NCI-H2196 treated with DMSO at 0.1 percent for 48 hours (cell line): ENCODE measurements around the gene FDX2.
A peak's percentile ranks its signal among the peaks of the same experiment; 100 is the strongest.

Source experiments
- DNase-seq: peaks from one replicate; lab custom pipeline; 2025; ENCODE audit not compliant: unreplicated experiment; lab: John Stamatoyannopoulos, UW

Gene FDX2

DNA sequence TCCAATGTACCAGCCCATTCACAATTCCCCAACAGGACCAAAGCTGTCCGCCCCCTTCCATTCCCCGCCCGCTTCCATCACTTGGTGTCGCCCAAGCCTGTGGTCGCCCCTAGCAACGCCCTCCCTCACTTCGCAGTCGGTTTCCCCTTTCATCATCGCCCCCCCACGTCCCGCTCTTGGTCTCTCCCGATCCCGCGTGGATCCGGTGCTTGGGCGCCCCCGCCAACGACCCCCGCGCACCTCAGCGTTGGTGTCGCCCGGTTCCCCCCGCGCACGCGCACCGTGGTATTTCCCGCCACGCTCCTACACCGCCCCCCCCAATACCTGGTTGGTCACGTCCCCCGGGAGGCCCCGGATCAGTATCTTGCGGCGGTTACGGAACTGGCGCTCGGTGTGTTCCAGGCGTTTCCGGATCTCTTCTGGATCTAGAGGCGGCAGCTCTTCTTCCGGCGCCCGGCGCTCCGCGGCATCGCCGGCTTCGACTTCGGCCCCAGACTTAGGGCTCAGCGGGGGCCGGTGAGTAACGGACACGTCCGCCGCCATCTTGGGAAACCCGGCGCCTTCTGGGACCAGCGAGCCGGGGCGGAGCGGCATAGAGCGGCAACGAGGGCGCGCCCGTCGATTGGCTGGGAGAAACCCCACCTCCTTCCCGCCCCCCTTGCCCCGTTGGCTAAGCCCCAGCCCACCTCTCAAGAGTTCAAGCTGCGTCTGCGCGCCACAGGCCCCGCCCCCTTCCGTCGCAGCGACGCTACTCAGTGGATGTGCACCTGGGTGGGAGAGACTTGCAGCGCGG is 17.3 kb upstream of the FDX2 start, which contains the start of gene RAVER1:
RAVER1 (minus strand) TSS at position 565 of the 793 bp plus-strand sequence; CDS start at position 543, 22 bp downstream.
- DNase-seq: peak; percentile 91

DNA sequence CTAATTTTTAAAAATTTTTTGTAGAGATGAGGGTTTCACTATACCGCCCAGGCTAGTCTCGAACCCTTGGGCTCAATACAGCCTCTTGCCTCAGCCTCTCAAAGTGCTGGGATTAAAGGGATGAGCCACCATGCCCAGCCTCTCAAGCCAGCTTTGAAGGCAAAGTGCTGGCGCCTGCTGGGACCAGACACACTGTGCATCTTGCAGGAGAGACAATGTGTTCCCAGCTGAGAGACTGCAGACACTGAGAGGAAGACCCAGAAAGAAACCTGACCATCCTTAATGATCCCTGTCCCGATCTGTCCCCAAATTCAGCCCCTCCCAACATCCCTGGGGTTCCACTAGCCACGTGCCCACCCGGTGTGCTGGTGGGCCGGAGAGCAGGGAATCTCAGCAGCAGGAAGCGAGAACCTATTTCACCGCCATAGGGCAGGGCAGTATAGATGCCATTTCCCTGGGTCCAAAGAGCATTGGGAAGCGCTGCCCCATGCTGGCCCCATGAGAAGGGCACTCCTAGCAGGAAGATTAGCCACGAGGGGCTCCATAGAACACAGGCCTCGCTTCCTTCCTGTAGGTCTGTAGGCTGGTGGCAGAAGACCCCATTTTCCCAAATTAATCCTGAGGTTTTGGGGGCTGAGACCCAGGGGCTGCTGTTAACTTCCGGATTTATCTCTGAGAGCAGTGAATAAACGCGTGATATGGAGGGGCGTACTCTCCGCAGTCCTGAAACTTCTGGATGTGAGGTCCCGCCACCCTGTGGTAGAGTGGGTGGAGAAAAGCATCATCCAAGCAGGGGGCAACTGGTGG is 16.5 kb upstream of the FDX2 start:
- no peak for DNase-seq

DNA sequence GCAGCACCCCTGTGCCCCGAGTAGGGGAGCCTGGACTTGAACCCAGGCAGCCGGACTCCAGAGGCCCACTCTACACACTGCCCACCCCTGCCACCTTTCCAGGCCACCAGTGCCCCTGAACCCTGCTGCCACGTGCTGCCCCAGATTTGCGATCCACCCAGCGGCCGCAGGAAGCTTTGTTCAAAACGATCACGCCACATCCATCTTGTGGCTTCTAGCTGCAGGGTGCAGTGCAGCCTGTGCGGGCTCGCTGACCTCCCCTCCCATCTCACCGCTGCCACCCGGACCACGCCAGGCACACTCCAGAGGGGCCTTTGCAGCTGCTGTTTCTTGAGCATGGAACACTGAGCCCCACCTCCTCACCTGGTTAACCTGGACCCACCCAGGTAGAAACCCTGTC is 13.7 kb upstream of the FDX2 start:
- DNase-seq: no peak

DNA sequence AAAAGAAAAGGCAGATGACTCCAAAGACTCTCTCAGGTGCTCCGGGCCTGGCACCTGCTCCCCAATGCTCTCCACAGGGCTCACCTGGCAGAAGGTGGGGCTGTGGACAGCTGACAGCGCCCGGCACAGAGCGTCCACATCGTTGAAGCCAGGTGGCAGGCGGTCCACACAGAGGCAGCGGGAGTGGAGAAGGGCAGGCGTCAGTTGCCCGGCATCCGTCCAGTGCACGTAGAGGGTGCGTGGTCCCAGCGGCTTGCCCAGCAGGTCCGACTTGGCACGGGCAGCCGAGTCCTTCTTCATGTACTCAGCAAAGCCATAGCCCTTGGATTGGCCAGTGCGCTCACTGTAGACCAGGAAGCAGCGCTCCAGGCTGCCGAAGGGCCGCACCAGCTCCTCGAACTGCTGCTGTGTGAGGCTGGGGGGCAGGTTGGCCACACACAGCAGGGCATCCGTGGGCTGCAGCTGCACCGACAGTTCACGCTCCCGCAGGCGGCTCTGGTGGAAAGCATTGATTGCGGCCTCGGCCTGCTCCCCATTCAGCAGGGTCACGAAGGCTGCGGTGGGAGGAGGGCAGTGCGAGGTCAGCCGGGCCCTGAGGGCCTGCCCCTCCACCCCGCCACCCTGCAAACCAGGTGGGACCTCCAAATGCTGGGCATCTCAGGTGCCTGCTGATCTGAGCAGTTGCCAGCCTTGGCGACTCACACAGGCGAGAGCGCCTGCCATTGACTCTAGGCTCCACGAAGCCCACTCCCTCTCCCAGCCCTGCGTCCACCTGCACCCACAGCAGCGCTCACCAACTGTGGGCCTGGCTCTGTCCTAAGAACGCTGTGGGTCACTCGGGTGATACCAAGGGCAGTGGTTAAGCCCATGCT is 13.0 kb upstream of the FDX2 start:
- DNase-seq: no peak

DNA sequence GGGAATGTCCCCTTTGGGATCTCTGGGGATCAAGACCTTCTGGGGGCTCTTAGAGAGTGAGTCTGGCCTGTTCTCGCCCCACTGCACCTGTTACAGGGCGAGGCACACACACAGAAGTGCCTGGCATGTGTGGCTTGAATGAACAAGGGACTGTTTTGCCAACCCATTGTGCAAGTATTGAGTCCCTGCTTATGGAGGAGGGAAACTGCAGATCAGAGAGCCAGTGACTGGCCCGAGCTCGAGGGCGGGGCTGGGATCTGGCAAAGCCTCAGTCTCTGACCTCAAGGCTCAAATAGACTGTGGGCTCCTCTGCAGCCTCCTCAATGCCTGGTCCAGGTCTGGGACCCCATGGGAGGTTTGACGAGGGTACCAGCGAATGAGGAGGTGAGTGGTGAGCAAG is 12.0 kb upstream of the FDX2 start:
- DNase-seq: no peak

DNA sequence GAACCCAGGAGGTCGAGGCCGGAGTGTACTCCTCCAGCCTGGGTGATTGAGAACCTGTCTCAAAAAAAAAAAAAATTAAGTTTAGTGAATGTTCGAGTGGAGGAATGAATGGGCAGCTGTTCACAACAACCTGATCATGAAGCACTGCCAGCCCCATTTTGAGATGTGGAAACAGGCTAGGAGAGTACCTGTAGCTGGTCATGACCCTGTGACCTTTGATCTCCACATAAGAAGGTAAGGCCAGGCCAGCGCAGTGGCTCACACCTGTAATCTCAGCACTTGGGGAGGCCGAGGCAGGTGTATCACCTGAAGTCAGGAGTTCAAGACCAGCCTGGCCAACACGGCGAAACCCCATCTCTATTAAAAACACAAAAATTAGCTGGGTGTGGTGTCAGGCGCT is 9.9 kb upstream of the FDX2 start:
- no peak for DNase-seq

DNA sequence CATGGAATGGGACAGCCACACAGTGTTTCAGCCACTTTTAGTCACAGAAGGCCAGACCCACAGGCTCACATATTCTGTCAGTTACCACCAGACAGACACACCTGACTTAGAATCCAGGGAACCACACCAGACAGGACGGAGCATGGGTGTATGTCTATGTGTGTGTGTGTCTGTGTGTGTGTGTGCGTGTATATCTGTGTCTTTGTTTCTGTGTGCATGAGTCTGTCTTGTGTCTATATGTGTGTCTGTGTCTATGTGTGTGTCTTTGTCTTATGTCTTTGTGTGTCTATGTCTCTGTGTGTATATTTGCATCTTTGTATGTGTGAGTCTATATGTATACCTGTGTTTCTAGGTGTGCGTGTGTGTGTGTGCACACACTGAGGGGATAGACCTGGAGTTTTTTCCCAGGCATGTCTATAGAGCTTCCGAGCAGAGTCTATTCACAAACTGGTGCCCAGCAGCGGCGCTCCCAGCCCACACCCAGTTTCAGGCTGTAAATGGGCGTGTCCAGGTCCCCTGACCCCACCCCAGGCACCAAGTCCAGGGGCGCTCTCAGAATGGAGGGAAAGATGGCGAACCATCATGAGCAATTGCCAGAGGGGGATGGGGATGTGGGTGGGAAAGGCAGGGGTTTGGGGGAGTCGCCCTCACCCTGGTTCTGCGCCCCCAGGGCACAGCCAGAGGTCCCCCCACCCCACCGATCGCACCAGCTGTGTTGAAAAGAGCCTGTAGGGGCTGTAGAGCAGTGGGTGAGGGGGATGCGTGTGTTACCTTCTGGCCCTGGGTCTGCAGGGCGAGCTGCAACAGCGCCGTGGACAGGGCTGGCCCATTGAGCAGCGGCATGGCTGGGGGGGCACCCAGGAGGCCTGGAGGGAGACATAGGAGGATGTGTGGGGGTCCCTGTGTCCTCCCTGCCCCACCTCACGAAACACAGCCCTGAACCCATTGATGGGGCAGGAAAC is 6.3 kb upstream of the FDX2 start:
- DNase-seq: no peak

DNA sequence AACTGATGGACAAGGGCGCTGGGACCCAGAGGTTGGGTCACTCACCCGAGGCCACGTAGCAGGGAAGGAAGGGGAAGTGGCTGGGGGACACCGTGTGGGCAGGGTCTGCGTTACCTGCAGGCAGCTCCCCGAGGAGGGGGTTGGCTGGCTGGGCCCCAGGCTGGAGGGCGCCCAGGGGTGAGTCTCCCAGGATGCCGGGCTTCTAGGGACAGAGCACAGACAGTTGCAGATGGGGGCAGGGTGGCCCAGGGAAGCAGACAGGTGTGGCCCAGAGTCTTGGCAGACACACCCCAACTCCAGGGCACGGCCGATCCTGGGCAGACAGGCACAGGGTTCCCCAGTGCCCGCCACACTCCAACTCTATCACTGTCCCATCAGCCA is 5.6 kb upstream of the FDX2 start:
- no peak for DNase-seq

DNA sequence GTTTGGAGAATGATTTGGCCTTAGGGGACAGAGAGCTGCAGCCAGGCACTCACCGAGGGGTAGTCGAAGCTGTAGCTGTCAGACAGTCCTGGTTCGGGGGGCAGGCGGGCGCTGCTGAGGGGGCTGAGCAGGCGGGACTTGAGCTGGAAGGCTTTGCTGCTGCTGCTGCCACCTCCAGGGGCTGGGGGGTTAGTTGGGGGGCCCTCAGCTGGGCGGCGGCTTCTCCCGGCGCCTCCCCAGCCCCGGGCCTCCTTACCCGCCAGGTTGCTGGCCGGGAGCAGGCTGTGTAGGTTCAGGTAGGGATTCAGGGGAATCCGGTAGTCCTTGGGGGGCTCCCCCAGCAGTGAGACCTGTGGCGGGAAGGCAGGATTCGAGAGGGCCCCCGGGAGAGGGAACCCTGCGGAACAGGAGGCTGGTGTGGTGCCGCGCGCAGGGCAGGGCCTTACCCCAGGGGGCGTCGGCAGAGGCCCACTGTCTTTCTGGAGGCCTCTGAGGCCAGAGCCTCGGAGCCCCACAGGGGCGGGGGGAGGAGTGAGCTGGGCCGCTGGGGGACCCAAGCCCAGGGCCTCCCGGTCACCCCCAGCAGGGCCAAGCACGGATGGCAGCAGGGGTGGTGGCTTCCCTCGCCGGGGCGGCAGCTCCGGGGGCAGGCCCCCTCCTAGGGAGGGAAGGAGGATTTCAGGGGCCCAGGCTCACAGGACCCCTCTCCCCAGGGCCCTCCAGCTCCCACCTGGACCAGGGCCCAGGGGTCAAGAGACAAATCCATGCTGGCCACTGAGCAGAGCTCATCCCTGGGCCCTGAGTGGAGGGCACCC is 5.0 kb upstream of the FDX2 start:
- DNase-seq: no peak

DNA sequence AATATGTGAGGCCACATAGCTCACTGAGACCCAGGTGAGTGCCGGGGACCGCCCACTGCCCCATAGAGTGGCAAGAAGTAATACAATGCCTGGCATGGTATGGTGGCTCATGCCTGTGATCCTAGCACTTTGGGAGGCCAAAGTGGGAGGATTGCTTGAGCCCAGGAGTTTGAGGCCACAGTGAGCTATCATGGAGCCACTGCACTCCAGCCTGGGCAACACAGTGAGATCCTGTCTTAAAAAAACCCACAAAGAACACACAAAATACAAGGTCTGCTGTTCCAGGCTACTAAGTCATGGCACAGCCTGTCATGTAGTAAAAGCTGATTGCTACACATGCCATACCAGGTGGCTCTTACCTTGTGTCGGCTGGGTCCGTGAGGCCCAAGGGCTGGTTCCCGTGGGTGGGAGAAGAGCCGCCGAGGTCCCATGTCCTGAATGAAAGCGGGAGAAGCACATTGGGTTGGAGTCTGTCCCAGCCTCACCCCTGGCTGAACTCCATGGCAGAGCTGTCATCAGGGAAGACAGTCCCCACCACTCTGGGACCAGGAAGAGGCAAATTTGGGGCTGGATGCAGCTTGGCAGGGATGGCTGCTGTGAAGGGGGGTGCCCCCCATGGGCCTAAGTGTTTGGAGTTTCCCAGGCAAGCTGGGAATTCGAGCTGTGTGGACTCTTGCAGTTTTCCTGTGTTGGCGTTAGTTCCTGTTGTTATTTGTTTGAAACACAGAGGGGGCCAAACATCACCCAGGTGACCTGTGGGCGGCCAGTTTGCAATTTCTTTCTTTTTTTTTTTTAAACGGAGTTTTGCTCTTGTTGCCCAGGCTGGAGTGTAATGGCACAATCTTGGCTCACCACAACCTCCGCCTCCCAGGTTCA is 3.2 kb upstream of the FDX2 start:
- DNase-seq: no peak

DNA sequence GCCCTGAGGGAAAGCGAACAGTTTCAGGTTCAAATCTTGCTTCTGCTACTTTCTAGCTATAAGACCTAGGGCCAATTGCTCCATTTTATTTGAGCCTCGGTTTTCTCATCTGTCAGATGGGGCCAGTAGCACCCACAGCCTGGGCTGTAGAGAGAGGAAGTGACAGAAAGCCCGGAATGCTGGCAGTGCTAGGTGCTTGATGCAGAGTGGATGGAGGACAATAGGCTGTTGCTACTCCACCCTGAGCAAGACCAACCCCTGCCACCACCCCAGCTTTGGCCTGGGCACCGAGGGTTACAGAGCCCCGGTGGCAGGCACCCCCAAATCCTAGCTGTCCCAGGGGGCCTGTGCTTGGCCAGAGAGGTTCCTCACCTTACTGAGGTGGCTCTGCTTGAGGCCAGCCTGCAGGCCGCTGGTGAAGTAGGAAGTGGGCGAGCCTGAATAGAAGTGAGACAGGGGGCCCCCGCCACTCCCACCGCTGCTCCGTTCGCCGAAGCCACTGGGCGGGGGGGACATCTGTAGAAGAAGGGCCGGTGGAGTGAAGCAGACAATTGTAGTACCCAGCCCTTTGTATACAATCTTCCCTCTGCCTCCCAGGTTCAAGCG is 2.1 kb upstream of the FDX2 start:
- DNase-seq: no peak

DNA sequence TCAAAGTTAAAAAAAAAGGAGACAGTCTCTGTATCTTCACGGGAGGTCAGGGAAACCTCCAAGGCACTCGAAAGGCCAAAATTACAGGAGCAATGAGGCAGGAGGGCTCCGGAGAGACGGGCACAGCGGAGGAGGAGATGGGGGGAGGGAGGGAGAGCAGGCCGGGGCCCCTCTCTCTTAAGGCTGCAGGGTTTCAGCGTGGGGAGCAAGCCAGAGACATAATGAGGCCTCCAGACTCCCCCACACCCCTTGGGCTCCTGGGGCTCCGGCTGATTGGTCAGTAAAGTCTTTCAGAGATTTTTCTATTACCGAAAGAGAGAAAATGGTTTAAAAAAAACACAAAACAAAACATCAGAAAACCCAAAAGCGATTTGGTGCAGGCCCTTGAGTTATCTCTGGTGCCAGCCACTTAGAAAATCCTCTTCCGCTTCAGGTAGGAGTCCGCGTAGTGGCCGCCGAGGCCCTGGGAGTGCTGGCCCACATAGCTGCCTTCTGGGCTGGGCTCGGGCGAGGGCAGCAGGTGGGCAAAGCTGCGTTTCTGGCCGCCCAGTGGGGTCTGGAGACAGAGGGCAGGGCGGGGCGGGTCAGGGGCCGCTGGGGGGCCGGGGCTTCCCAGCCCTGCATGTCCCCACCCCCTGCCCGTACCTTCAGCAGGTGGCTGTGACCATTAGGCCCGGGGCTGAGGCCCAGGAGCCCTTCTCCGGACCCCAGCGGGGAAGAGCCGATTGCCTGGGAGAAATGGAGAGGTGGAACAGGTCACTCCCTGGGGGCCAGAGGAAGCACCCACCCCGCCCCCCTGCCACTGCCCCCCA is 1.4 kb upstream of the FDX2 start:
- DNase-seq: no peak

DNA sequence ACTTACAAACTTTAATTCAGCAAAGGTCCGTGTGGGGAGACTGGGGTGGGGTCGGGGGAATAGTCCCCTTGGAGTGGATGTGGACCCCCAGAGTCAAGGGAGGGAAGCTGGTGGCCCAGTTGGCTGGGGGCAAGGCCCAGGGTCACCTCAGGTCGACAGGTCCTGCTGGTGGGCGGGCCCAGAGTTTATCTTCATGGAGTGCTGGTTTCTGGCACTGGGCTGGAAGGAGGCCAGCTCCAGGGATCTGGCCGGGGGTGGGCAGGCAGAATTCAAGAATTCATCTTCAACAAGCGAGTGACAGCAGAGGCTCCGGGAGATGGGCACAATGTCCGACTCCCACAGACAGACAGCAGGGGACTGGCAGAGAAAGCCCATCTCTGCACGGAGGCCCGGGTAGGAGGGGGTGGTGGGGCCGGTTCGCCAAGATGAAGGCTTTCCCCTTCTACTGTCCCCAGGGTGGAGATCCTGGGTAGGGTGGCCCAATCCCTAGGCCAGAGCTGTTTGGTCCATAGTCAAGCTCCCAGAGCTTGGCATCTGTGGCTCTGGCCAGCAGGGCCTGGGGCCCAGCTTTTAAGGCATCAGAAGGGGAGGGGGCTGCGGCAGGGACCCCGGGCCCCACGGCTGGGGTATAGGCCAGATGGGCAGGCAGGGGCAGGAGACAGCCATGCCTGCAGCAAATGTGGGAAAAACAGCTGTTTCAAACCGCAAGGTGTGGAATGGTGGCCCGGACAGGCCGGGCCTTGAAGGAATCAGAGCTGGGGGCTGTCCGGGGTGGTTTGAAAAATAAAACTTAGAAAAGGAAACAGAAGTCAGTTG is 622 bp upstream of the FDX2 start:
- no peak for DNase-seq

DNA sequence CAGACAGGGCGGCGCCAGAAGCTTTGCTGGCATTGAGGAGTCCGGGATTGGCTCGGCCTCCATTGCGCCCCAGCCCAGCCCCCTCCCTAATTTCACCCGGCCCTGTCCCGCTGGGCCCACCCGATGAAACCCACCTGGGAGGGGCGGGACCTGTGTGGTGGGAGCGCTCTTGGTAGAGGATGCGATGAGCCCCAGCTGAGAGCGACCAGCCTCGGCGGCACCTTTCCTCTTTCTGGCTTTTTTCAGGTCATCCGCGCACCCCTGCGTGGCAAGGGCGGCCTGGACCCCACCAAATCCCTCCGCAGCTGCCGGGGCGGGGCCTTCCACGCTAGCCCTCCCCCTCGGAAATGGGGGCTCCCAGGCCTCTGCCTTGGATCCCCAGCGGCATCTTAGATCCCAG is 6.4 kb downstream of the FDX2 start, which contains the start of gene ZGLP1:
ZGLP1 (minus strand) TSS at position 393 of the 400 bp plus-strand sequence.
- DNase-seq: no peak

DNA sequence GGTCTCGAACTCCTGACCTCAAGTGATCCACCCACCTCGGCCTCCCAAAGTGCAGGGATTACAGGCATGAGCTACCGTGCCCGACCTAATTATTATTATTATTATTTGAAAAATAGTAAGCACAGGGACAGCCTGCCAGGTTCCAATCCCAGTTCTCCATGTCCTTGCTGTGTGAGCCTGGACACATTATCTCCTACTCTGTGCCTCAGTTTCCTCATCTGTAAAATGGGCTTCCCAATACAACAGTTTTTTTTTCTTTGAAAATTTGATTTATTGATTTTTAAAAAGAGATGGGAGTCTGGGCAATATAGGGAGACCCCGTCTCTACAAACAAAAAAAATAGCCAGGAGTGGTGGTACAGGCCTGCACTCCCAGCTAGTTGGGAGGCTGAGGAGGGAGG is 9.5 kb downstream of the FDX2 start:
- no peak for DNase-seq

DNA sequence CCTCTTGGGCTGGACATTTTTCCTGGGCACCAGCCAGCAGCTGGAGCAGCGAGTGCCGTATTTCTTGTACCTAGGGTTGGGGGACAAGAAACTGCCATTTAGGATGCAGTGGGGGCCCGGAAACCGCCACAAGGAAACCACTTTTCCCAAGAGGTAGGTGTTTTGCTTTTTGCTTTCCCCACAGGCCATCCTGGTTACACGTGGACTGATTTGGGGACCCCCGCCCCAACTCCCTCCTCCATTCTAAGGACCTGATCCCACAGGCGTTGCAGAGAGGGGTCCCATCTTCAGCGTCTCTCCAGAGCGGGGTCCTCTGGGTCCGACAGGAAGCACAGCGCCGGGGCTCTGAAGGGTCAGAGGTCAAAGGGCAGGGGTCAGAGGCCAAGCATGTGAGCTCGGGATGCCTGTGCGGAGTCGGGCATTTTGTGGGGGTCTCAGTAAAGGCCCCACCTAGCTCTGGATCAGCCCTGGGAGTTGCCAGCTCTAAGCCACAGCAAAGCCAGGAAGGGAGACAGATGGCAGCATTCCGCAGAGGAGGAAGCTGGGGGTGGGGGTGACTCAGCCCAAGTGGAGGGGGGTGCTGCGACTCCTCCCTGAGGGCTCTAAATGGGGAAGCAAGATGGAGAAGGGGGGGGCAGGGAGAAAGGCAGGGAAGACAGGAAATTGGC is 10.5 kb downstream of the FDX2 start:
- no peak for DNase-seq
